ENCODE results near the gene CLNS1A.

- TF ChIP-seq CTCF (IDR thresholded peaks at IDR 0.05) (no peak), POLR2A (IDR thresholded peaks at IDR 0.05) (no peak), EP300 (IDR thresholded peaks at IDR 0.05) (no peak)
These were observed 41.0 kb downstream of the CLNS1A start for GRCh38 chr11:77596626-77597025.
